GM12878 (cell line): Measurements from ENCODE around the gene CCDC61. TPM values are rescaled to one million over a fixed set of nuclear protein-coding genes. Genes with fewer than 3 reads are reported as not detected.

ENCODE experiments used
- ATAC-seq: fragments of 200-7000 bp; cut with Tn5 transposase; 3 replicates; pipeline ENCODE4 v1.9.1; 2020; ENCODE audit warnings: mild to moderate bottlenecking, moderate library complexity
- BruUV-seq: library from RNA; stranded (reverse); fragments of 400-500 nt; replicated peaks from 2 replicates; lab custom pipeline; 2021; lab: Mats Ljungman, UMichigan
- CTCF ChIA-PET: fragments of 300-600 bp; sonication (Branson Sonifier 250); formaldehyde crosslinking; extraction: SDS; loops from one replicate; lab custom pipeline; 2021; ENCODE audit warnings: inconsistent platforms; lab: Yijun Ruan, JAX
- POLR2A ChIA-PET: fragments of 350-600 bp; formaldehyde crosslinking; extraction: SDS; loops from one replicate; lab custom pipeline; 2021; ENCODE audit warnings: inconsistent platforms; lab: Charles Lee
- RAD21 ChIA-PET: fragments of 300-600 bp; sonication (Branson Sonifier 250); formaldehyde crosslinking; loops from one replicate; lab custom pipeline; 2023; ENCODE audit warnings: antibody characterized with exemption; ENCODE audit not compliant: unreplicated experiment; lab: Charles Lee
- SMC1A ChIA-PET: fragments of 300-600 bp; sonication (Branson Sonifier 250); formaldehyde crosslinking; loops from one replicate; lab custom pipeline; 2023; ENCODE audit not compliant: unreplicated experiment, uncharacterized antibody; lab: Charles Lee
- DNase-seq: peaks from one replicate; pipeline ENCODE4 v3.0.0-alpha.2; 2011; ENCODE audit warnings: low read depth, low spot score
- FAIRE-seq: peaks from 3 replicates; lab custom pipeline; 2011; peaks lifted over from hg19 to GRCh38; lab: Jason Lieb, UNC
- H2AFZ ChIP-seq: 2 replicates; pipeline ENCODE4 v1.6.0; 2011; ENCODE audit warnings: low read depth, low read length, control low read depth; ENCODE audit not compliant: control insufficient read depth
- H3K27ac ChIP-seq: 2 replicates; pipeline ENCODE4 v1.5.1; 2011; ENCODE audit warnings: control low read depth; ENCODE audit not compliant: control insufficient read depth, insufficient read depth
- H3K27me3 ChIP-seq, 2 experiments: replicated peaks in 1 of 2; 2 replicates each; pipeline versions ENCODE4 v1.6.0 to v1.6.1; 2011; ENCODE audit warnings: low read length in 1 of 2; ENCODE audit not compliant: control insufficient read depth in 2 of 2, insufficient read depth in 2 of 2
- H3K36me3 ChIP-seq, 2 experiments: 2 replicates each; pipeline ENCODE4 v1.5.1; 2011; ENCODE audit warnings: low read length in 1 of 2; ENCODE audit not compliant: control insufficient read depth in 2 of 2, insufficient read depth in 2 of 2
- H3K4me1 ChIP-seq: 2 replicates; pipeline ENCODE4 v1.6.1; 2011; ENCODE audit warnings: mild to moderate bottlenecking, low read length, moderate library complexity, mixed read lengths; ENCODE audit not compliant: control insufficient read depth, insufficient read depth
- H3K4me2 ChIP-seq: 2 replicates; pipeline ENCODE4 v1.6.0; 2011; ENCODE audit warnings: control low read depth; ENCODE audit not compliant: control insufficient read depth, insufficient read depth
- H3K4me3 ChIP-seq: fragments of 200-600 bp; sonication (generic); 2 replicates; pipeline ENCODE4 v1.5.1; 2016
- H3K79me2 ChIP-seq: 2 replicates; pipeline ENCODE4 v1.6.0; 2011; ENCODE audit warnings: low read length; ENCODE audit not compliant: control insufficient read depth, insufficient read depth
- H3K9ac ChIP-seq: 2 replicates; pipeline ENCODE4 v1.8.0; 2011; ENCODE audit warnings: low read length, control low read depth, mixed read lengths; ENCODE audit not compliant: control insufficient read depth, insufficient read depth
- H3K9me3 ChIP-seq: replicated peaks from 3 replicates; pipeline ENCODE4 v1.5.1; 2011; ENCODE audit warnings: mild to moderate bottlenecking, low read length; ENCODE audit not compliant: control insufficient read depth, insufficient read depth
- H4K20me1 ChIP-seq: 2 replicates; pipeline ENCODE4 v1.6.0; 2011; ENCODE audit not compliant: control insufficient read depth, insufficient read depth
- BMI1 ChIP-seq: fragments of 450-650 bp; IDR thresholded peaks from 2 replicates; pipeline ENCODE4 v1.6.1; 2016; ENCODE audit warnings: mild to moderate bottlenecking, moderate library complexity, borderline replicate concordance
- HSF1 ChIP-seq: fragments of 150-350 bp; IDR thresholded peaks from 2 replicates; pipeline ENCODE4 v1.6.1; 2014; ENCODE audit warnings: mild to moderate bottlenecking, low read depth, low read length
- IKZF1 ChIP-seq: fragments of 450-650 bp; conservative IDR thresholded peaks from 2 replicates; pipeline ENCODE4 v1.6.1; 2017; ENCODE audit warnings: antibody characterized with exemption, mild to moderate bottlenecking
- NFYA ChIP-seq: IDR thresholded peaks from 2 replicates; pipeline ENCODE4 v1.6.1; 2011; ENCODE audit warnings: low read depth, mild to moderate bottlenecking, low read length, improper control_type of control experiment, borderline replicate concordance
- NRF1 ChIP-seq: conservative IDR thresholded peaks from 2 replicates; pipeline ENCODE4 v1.6.1; 2011; ENCODE audit warnings: mild to moderate bottlenecking, low read depth, low read length, improper control_type of control experiment
- ZBTB40 ChIP-seq: fragments of 450-650 bp; IDR thresholded peaks from 2 replicates; pipeline ENCODE4 v1.6.1; 2016; ENCODE audit warnings: mild to moderate bottlenecking, moderate library complexity, borderline replicate concordance
- ZNF24 ChIP-seq: fragments of 450-650 bp; IDR thresholded peaks from 2 replicates; pipeline ENCODE4 v1.6.1; 2017; ENCODE audit warnings: antibody characterized with exemption, mild to moderate bottlenecking
- WGBS: methylation state at CpG from one replicate; pipeline ENCODE4 v1.1.6; 2016; ENCODE audit warnings: low lambda C conversion rate; ENCODE audit not compliant: insufficient replicate concordance, insufficient coverage; ENCODE audit errors: missing lambda C conversion rate; 5-methylcytosine and 5-hydroxymethylcytosine counted together
- in situ Hi-C: fragments of 300-500 bp; cut with MboI; formaldehyde crosslinking; loops from 9 replicates; pipeline ENCODE4 v1.14.3; 2018; ENCODE audit warnings: mixed read lengths
- intact Hi-C: fragments of 100-400 bp; cut with micrococcal nuclease; formaldehyde crosslinking; loops from one replicate; pipeline ENCODE4 v1.14.2; 2022; ENCODE audit not compliant: unreplicated experiment
- polyA plus RNA-seq, 11 experiments: library from polyadenylated mRNA; depleted of rRNA in 4 of 11; unstranded in 6 of 11; stranded (reverse) in 5 of 11; fragments of >200 nt; fragmentation: Nextera tagmentation in 4 of 11; fragmentation: Illumina TruSeq in 1 of 11; extraction: Ambion mirVana in 4 of 11; extraction: Trizol in 1 of 11; gene quantifications; 1 replicate in 1 of 11; 2 replicates in 10 of 11; pipeline versions ENCODE4 v1.2.1 to v1.2.3, GENCODE V29; 2011 to 2016; ENCODE audit warnings: inconsistent platforms in 2 of 11, missing spikeins in 2 of 11, low read depth in 1 of 11
- total RNA-seq, 4 experiments: library from RNA; depleted of rRNA in 3 of 4; stranded (reverse); fragments of >200 nt in 3 of 4; fragmentation: Illumina TruSeq in 1 of 4; extraction: Trizol in 1 of 4; gene quantifications; 2 replicates each; pipeline versions ENCODE4 v1.2.1 to v1.2.3, GENCODE V29; 2013 to 2021

The CCDC61 gene
- total and polyA plus RNA-seq, 10 of the 15 experiments (the other 5 are each of a cell fraction or from before 2014, with no cell fraction given): 0.27 to 27.1 (median 8.7) TPM

GRCh38 chr19:45952686-45953505, 42.4 kb upstream of the CCDC61 start (continued):
- peak; percentile 73 for TF ChIP-seq ZBTB40
- no peak for TF ChIP-seq NRF1

- ChIA-PET SMC1A (no interaction called here), CTCF (interaction anchor here (0.9 kb wide), 1 partner anchor 74 kb away, joined by 4 read pairs; no protein-coding TSS in a partner anchor), RAD21 (no interaction called here), POLR2A (no interaction called here)
- Histone ChIP-seq H3K4me2 (no peak overlapping the region), H3K79me2 (no peaks in the 10 kb centered on the region), H4K20me1 (no peaks in the 10 kb centered on the region), H2AFZ (peak overlapping the region; percentile 84; the same call in 1 of the 2 replicates), H3K9ac (no peak overlapping the region), H3K4me1 (peaks cover 5% of the 10 kb centered on the region), H3K4me3 (no peak overlapping the region), H3K27me3 (no peaks in the 10 kb centered on the region), H3K27ac (no peak overlapping the region), H3K9me3 (peaks cover 3% of the 10 kb centered on the region; the same call in 2 of the 3 replicates), H3K36me3 (no peaks in the 10 kb centered on the region)
- no peak for FAIRE-seq
- intact Hi-C loops (no loop called here), in situ Hi-C loops (no loop called here)
- WGBS: 75% methylated on average over 8 of the region's 8 CpGs
- no peak for ATAC-seq
- BruUV-seq: no TSS peak
- no peak for TF ChIP-seq ZNF24
- no peak for TF ChIP-seq NFYA
- TF ChIP-seq IKZF1: no peak
- TF ChIP-seq BMI1: no peak
- TF ChIP-seq HSF1: no peak
- no peak for DNase-seq
Measured at GRCh38 chr19:45953676-45954075, 41.6 kb upstream of the CCDC61 start.
